ENCODE results near the gene ZNF783. TPM values are rescaled to one million over a fixed set of nuclear protein-coding genes. Genes with fewer than 3 reads are reported as not detected.
"Not testable (repeated sequence)": the region's sequence is repeated elsewhere in the genome, so short reads cannot be mapped to it uniquely, and the experiment has no call there.

The ZNF783 gene
- total RNA-seq, 1 donor from 2014 or later: 15.1 TPM

GRCh38 chr7:149226840-149227494, 35.0 kb upstream of the ZNF783 start:
- no peak for DNase-seq
- Histone ChIP-seq H3K4me3 (no peak overlapping the region), H3K27me3 (ENCODE audit: low read depth) (no peaks in the 10 kb centered on the region), H3K4me1 (no peaks in the 10 kb centered on the region), H3K27ac (no peak overlapping the region), H3K9me3 (no peaks in the 10 kb centered on the region), H3K36me3 (peaks cover 34% of the 10 kb centered on the region)
- no peak for TF ChIP-seq CTCF (IDR thresholded peaks at IDR 0.05)
- no peak for ATAC-seq
- intact Hi-C loops (cut with DNase I): no loop called here

- Histone ChIP-seq H3K4me3 (no peak overlapping the region), H3K27me3 (ENCODE audit: low read depth) (no peaks in the 10 kb centered on the region), H3K36me3 (peaks cover 18% of the 10 kb centered on the region), H3K9me3 (no peaks in the 10 kb centered on the region), H3K4me1 (no peaks in the 10 kb centered on the region), H3K27ac (no peak overlapping the region)
- ATAC-seq: no peak
- intact Hi-C loops (cut with DNase I): no loop called here
- DNase-seq: no peak
- TF ChIP-seq CTCF (IDR thresholded peaks at IDR 0.05): no peak
Observed at GRCh38 chr7:149228831-149229471, 33.0 kb upstream of the ZNF783 start.

GRCh38 chr7:149229526-149229925, 32.5 kb upstream of the ZNF783 start:
- intact Hi-C loops (cut with DNase I): no loop called here
- no peak overlapping the region for H3K27ac ChIP-seq
- no peak overlapping the region for H3K4me3 ChIP-seq
- H3K9me3 ChIP-seq: no peaks in the 10 kb centered on the region
- H3K27me3 ChIP-seq (ENCODE audit: low read depth): no peaks in the 10 kb centered on the region
- no peak for TF ChIP-seq CTCF (IDR thresholded peaks at IDR 0.05)
- ATAC-seq (no peak), DNase-seq (no peak)
- H3K36me3 ChIP-seq: peaks cover 12% of the 10 kb centered on the region
- H3K4me1 ChIP-seq: no peaks in the 10 kb centered on the region

GRCh38 chr7:149232362-149232761, 29.6 kb upstream of the ZNF783 start:
- intact Hi-C loops (cut with DNase I): no loop called here
- no peaks in the 10 kb centered on the region for H3K36me3 ChIP-seq
- H3K4me1 ChIP-seq: no peaks in the 10 kb centered on the region
- no peaks in the 10 kb centered on the region for H3K27me3 ChIP-seq (ENCODE audit: low read depth)
- ATAC-seq (no peak), DNase-seq (no peak)
- H3K9me3 ChIP-seq: no peaks in the 10 kb centered on the region
- no peak for TF ChIP-seq CTCF (IDR thresholded peaks at IDR 0.05)
- no peak overlapping the region for H3K27ac ChIP-seq
- no peak overlapping the region for H3K4me3 ChIP-seq

GRCh38 chr7:149233655-149234204, 28.3 kb upstream of the ZNF783 start:
- ATAC-seq: peak in 1 of 2 donors; percentile 22

GRCh38 chr7:149237502-149237901, 24.5 kb upstream of the ZNF783 start:
- Histone ChIP-seq H3K27me3 (ENCODE audit: low read depth) (no peaks in the 10 kb centered on the region), H3K36me3 (no peaks in the 10 kb centered on the region), H3K27ac (no peak overlapping the region), H3K4me1 (peaks cover 21% of the 10 kb centered on the region), H3K9me3 (no peaks in the 10 kb centered on the region), H3K4me3 (no peak overlapping the region)
- no peak for TF ChIP-seq CTCF (IDR thresholded peaks at IDR 0.05)
- ATAC-seq (no peak), DNase-seq (no peak)
- intact Hi-C loops (cut with DNase I): no loop called here

More at GRCh38 chr7:149233655-149234204, 28.3 kb upstream of the ZNF783 start:
- DNase-seq; H3K27ac ChIP-seq; H3K36me3 ChIP-seq; intact Hi-C loops (cut with DNase I); H3K4me3 ChIP-seq; H3K4me1 ChIP-seq; H3K9me3 ChIP-seq; H3K27me3 ChIP-seq (ENCODE audit: low read depth): not testable (repeated sequence)

Measured in lower lobe of right lung (tissue), 2 donors.